GM12878 (cell line): ENCODE data around the gene SCNN1B. TPM values are rescaled to one million over a fixed set of nuclear protein-coding genes. Genes with fewer than 3 reads are reported as not detected.

Source experiments
- ATAC-seq: fragments of 200-7000 bp; cut with Tn5 transposase; 3 replicates; pipeline ENCODE4 v1.9.1; 2020; ENCODE audit warnings: mild to moderate bottlenecking, moderate library complexity
- BruUV-seq: library from RNA; stranded (reverse); fragments of 400-500 nt; replicated peaks from 2 replicates; lab custom pipeline; 2021; lab: Mats Ljungman, UMichigan
- CTCF ChIA-PET: fragments of 300-600 bp; sonication (Branson Sonifier 250); formaldehyde crosslinking; extraction: SDS; loops from one replicate; lab custom pipeline; 2021; ENCODE audit warnings: inconsistent platforms; lab: Yijun Ruan, JAX
- POLR2A ChIA-PET: fragments of 350-600 bp; formaldehyde crosslinking; extraction: SDS; loops from one replicate; lab custom pipeline; 2021; ENCODE audit warnings: inconsistent platforms; lab: Charles Lee
- RAD21 ChIA-PET: fragments of 300-600 bp; sonication (Branson Sonifier 250); formaldehyde crosslinking; loops from one replicate; lab custom pipeline; 2023; ENCODE audit warnings: antibody characterized with exemption; ENCODE audit not compliant: unreplicated experiment; lab: Charles Lee
- SMC1A ChIA-PET: fragments of 300-600 bp; sonication (Branson Sonifier 250); formaldehyde crosslinking; loops from one replicate; lab custom pipeline; 2023; ENCODE audit not compliant: unreplicated experiment, uncharacterized antibody; lab: Charles Lee
- DNase-seq: peaks from one replicate; pipeline ENCODE4 v3.0.0-alpha.2; 2011; ENCODE audit warnings: low read depth, low spot score
- FAIRE-seq: peaks from 3 replicates; lab custom pipeline; 2011; peaks lifted over from hg19 to GRCh38; lab: Jason Lieb, UNC
- H2AFZ ChIP-seq: 2 replicates; pipeline ENCODE4 v1.6.0; 2011; ENCODE audit warnings: low read depth, low read length, control low read depth; ENCODE audit not compliant: control insufficient read depth
- H3K27ac ChIP-seq: 2 replicates; pipeline ENCODE4 v1.5.1; 2011; ENCODE audit warnings: control low read depth; ENCODE audit not compliant: control insufficient read depth, insufficient read depth
- H3K27me3 ChIP-seq, 2 experiments: replicated peaks in 1 of 2; 2 replicates each; pipeline versions ENCODE4 v1.6.0 to v1.6.1; 2011; ENCODE audit warnings: low read length in 1 of 2; ENCODE audit not compliant: control insufficient read depth in 2 of 2, insufficient read depth in 2 of 2
- H3K36me3 ChIP-seq, 2 experiments: 2 replicates each; pipeline ENCODE4 v1.5.1; 2011; ENCODE audit warnings: low read length in 1 of 2; ENCODE audit not compliant: control insufficient read depth in 2 of 2, insufficient read depth in 2 of 2
- H3K4me1 ChIP-seq: 2 replicates; pipeline ENCODE4 v1.6.1; 2011; ENCODE audit warnings: mild to moderate bottlenecking, low read length, moderate library complexity, mixed read lengths; ENCODE audit not compliant: control insufficient read depth, insufficient read depth
- H3K4me2 ChIP-seq: 2 replicates; pipeline ENCODE4 v1.6.0; 2011; ENCODE audit warnings: control low read depth; ENCODE audit not compliant: control insufficient read depth, insufficient read depth
- H3K4me3 ChIP-seq: fragments of 200-600 bp; sonication (generic); 2 replicates; pipeline ENCODE4 v1.5.1; 2016
- H3K79me2 ChIP-seq: 2 replicates; pipeline ENCODE4 v1.6.0; 2011; ENCODE audit warnings: low read length; ENCODE audit not compliant: control insufficient read depth, insufficient read depth
- H3K9ac ChIP-seq: 2 replicates; pipeline ENCODE4 v1.8.0; 2011; ENCODE audit warnings: low read length, control low read depth, mixed read lengths; ENCODE audit not compliant: control insufficient read depth, insufficient read depth
- H3K9me3 ChIP-seq: replicated peaks from 3 replicates; pipeline ENCODE4 v1.5.1; 2011; ENCODE audit warnings: mild to moderate bottlenecking, low read length; ENCODE audit not compliant: control insufficient read depth, insufficient read depth
- H4K20me1 ChIP-seq: 2 replicates; pipeline ENCODE4 v1.6.0; 2011; ENCODE audit not compliant: control insufficient read depth, insufficient read depth
- EED ChIP-seq: sonication (generic); IDR thresholded peaks from 2 replicates; pipeline ENCODE4 v1.6.1; 2016; ENCODE audit warnings: antibody characterized with exemption, low read depth
- IKZF1 ChIP-seq: fragments of 450-650 bp; conservative IDR thresholded peaks from 2 replicates; pipeline ENCODE4 v1.6.1; 2017; ENCODE audit warnings: antibody characterized with exemption, mild to moderate bottlenecking
- POU2F2 ChIP-seq: IDR thresholded peaks from 3 replicates; pipeline ENCODE4 v1.6.1; 2011; ENCODE audit warnings: low read depth, mild to moderate bottlenecking, low read length, borderline replicate concordance
- RUNX3 ChIP-seq: IDR thresholded peaks from 2 replicates; pipeline ENCODE4 v1.6.1; 2012; ENCODE audit warnings: low read length, inconsistent platforms
- YBX1 ChIP-seq: fragments of 450-650 bp; IDR thresholded peaks from 2 replicates; pipeline ENCODE4 v1.6.1; 2016; ENCODE audit warnings: antibody characterized with exemption
- ZNF274 ChIP-seq: IDR thresholded peaks from one replicate; pipeline ENCODE4 v1.8.0; 2011; ENCODE audit not compliant: insufficient read length, insufficient read depth
- WGBS: methylation state at CpG from one replicate; pipeline ENCODE4 v1.1.6; 2016; ENCODE audit warnings: low lambda C conversion rate; ENCODE audit not compliant: insufficient replicate concordance, insufficient coverage; ENCODE audit errors: missing lambda C conversion rate; 5-methylcytosine and 5-hydroxymethylcytosine counted together
- in situ Hi-C: fragments of 300-500 bp; cut with MboI; formaldehyde crosslinking; loops from 9 replicates; pipeline ENCODE4 v1.14.3; 2018; ENCODE audit warnings: mixed read lengths
- intact Hi-C: fragments of 100-400 bp; cut with micrococcal nuclease; formaldehyde crosslinking; loops from one replicate; pipeline ENCODE4 v1.14.2; 2022; ENCODE audit not compliant: unreplicated experiment
- polyA plus RNA-seq, 11 experiments: library from polyadenylated mRNA; depleted of rRNA in 4 of 11; unstranded in 6 of 11; stranded (reverse) in 5 of 11; fragments of >200 nt; fragmentation: Nextera tagmentation in 4 of 11; fragmentation: Illumina TruSeq in 1 of 11; extraction: Ambion mirVana in 4 of 11; extraction: Trizol in 1 of 11; gene quantifications; 1 replicate in 1 of 11; 2 replicates in 10 of 11; pipeline versions ENCODE4 v1.2.1 to v1.2.3, GENCODE V29; 2011 to 2016; ENCODE audit warnings: inconsistent platforms in 2 of 11, missing spikeins in 2 of 11, low read depth in 1 of 11
- total RNA-seq, 4 experiments: library from RNA; depleted of rRNA in 3 of 4; stranded (reverse); fragments of >200 nt in 3 of 4; fragmentation: Illumina TruSeq in 1 of 4; extraction: Trizol in 1 of 4; gene quantifications; 2 replicates each; pipeline versions ENCODE4 v1.2.1 to v1.2.3, GENCODE V29; 2013 to 2021
- TF ChIP-seq, protein P1 (sequence below): fragments of 450-650 bp; IDR thresholded peaks from 2 replicates; pipeline ENCODE4 v1.6.1; 2018; ENCODE audit warnings: mild to moderate bottlenecking, low read depth, moderate library complexity; ENCODE audit not compliant: partially characterized antibody
- TF ChIP-seq, protein P2 (sequence below): fragments of 450-650 bp; IDR thresholded peaks from 2 replicates; pipeline ENCODE4 v1.6.1; 2017; ENCODE audit warnings: borderline replicate concordance
- TF ChIP-seq, protein P3 (sequence below): fragments of 450-650 bp; IDR thresholded peaks from 2 replicates; pipeline ENCODE4 v1.6.1; 2017; ENCODE audit warnings: mild to moderate bottlenecking, moderate library complexity

SCNN1B gene
- total and polyA plus RNA-seq, 10 of the 15 experiments (the other 5 are each of a cell fraction or from before 2014, with no cell fraction given), result 0.28 to 1.5 (median 0.64) TPM

DNA sequence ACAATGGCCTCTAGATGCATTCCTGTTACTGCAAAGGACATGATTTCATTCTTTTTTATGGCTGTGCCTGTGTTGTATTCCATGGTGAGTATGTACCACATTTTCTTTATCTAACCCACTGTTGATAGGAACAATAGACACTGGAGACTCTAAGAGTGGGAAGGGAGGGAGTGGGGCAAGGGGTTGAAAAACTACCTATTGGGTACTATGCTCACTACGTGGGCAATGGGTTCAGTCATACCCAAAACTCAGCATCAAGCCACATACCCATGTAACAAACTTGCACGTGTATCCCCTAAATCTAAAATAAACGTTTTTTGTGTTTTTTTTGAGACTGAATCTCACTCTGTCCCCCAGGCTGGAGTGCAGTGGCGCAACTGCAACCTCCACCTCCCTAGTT is 47.1 kb upstream of the SCNN1B start:
- CTCF ChIA-PET, result no interaction called here
- Histone ChIP-seq H2AFZ (no peak overlapping the region), H3K9ac (no peak overlapping the region), H3K36me3 (no peaks in the 10 kb centered on the region), H3K79me2 (no peaks in the 10 kb centered on the region), H3K27ac (no peak overlapping the region), H3K9me3 (no peaks in the 10 kb centered on the region), H3K4me1 (no peaks in the 10 kb centered on the region), H3K4me2 (no peak overlapping the region), H3K27me3 (no peaks in the 10 kb centered on the region), H3K4me3 (no peak overlapping the region), H4K20me1 (no peaks in the 10 kb centered on the region)
- in situ Hi-C loops, result no loop called here
- TF ChIP-seq ZNF274 (no peak), YBX1 (no peak), RUNX3 (no peak), POU2F2 (no peak), EED (no peak), IKZF1 (no peak)
- TF ChIP-seq, protein P1, sequence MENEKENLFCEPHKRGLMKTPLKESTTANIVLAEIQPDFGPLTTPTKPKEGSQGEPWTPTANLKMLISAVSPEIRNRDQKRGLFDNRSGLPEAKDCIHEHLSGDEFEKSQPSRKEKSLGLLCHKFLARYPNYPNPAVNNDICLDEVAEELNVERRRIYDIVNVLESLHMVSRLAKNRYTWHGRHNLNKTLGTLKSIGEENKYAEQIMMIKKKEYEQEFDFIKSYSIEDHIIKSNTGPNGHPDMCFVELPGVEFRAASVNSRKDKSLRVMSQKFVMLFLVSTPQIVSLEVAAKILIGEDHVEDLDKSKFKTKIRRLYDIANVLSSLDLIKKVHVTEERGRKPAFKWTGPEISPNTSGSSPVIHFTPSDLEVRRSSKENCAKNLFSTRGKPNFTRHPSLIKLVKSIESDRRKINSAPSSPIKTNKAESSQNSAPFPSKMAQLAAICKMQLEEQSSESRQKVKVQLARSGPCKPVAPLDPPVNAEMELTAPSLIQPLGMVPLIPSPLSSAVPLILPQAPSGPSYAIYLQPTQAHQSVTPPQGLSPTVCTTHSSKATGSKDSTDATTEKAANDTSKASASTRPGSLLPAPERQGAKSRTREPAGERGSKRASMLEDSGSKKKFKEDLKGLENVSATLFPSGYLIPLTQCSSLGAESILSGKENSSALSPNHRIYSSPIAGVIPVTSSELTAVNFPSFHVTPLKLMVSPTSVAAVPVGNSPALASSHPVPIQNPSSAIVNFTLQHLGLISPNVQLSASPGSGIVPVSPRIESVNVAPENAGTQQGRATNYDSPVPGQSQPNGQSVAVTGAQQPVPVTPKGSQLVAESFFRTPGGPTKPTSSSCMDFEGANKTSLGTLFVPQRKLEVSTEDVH, result no peak
- TF ChIP-seq, protein P2, sequence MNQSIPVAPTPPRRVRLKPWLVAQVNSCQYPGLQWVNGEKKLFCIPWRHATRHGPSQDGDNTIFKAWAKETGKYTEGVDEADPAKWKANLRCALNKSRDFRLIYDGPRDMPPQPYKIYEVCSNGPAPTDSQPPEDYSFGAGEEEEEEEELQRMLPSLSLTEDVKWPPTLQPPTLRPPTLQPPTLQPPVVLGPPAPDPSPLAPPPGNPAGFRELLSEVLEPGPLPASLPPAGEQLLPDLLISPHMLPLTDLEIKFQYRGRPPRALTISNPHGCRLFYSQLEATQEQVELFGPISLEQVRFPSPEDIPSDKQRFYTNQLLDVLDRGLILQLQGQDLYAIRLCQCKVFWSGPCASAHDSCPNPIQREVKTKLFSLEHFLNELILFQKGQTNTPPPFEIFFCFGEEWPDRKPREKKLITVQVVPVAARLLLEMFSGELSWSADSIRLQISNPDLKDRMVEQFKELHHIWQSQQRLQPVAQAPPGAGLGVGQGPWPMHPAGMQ, result no peak
- TF ChIP-seq, protein P3, sequence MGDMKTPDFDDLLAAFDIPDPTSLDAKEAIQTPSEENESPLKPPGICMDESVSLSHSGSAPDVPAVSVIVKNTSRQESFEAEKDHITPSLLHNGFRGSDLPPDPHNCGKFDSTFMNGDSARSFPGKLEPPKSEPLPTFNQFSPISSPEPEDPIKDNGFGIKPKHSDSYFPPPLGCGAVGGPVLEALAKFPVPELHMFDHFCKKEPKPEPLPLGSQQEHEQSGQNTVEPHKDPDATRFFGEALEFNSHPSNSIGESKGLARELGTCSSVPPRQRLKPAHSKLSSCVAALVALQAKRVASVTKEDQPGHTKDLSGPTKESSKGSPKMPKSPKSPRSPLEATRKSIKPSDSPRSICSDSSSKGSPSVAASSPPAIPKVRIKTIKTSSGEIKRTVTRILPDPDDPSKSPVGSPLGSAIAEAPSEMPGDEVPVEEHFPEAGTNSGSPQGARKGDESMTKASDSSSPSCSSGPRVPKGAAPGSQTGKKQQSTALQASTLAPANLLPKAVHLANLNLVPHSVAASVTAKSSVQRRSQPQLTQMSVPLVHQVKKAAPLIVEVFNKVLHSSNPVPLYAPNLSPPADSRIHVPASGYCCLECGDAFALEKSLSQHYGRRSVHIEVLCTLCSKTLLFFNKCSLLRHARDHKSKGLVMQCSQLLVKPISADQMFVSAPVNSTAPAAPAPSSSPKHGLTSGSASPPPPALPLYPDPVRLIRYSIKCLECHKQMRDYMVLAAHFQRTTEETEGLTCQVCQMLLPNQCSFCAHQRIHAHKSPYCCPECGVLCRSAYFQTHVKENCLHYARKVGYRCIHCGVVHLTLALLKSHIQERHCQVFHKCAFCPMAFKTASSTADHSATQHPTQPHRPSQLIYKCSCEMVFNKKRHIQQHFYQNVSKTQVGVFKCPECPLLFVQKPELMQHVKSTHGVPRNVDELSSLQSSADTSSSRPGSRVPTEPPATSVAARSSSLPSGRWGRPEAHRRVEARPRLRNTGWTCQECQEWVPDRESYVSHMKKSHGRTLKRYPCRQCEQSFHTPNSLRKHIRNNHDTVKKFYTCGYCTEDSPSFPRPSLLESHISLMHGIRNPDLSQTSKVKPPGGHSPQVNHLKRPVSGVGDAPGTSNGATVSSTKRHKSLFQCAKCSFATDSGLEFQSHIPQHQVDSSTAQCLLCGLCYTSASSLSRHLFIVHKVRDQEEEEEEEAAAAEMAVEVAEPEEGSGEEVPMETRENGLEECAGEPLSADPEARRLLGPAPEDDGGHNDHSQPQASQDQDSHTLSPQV, result no peak
- DNase-seq, result no peak
- ATAC-seq, result no peak
- POLR2A ChIA-PET, result no interaction called here
- BruUV-seq, result no TSS peak
- 11% methylated on average over 4 of the region's 4 CpGs for WGBS
- intact Hi-C loops, result no loop called here
- RAD21 ChIA-PET, result no interaction called here
- no peak for FAIRE-seq
- SMC1A ChIA-PET, result interaction anchor here (1.6 kb wide), 1 partner anchor 11 kb away, joined by 3 read pairs; no protein-coding TSS in a partner anchor
